ENCODE measurements around the gene LRFN5.
"Not testable (repeated sequence)": the region's sequence is repeated elsewhere in the genome, so short reads cannot be mapped to it uniquely, and the experiment has no call there.

The LRFN5 gene

DNA sequence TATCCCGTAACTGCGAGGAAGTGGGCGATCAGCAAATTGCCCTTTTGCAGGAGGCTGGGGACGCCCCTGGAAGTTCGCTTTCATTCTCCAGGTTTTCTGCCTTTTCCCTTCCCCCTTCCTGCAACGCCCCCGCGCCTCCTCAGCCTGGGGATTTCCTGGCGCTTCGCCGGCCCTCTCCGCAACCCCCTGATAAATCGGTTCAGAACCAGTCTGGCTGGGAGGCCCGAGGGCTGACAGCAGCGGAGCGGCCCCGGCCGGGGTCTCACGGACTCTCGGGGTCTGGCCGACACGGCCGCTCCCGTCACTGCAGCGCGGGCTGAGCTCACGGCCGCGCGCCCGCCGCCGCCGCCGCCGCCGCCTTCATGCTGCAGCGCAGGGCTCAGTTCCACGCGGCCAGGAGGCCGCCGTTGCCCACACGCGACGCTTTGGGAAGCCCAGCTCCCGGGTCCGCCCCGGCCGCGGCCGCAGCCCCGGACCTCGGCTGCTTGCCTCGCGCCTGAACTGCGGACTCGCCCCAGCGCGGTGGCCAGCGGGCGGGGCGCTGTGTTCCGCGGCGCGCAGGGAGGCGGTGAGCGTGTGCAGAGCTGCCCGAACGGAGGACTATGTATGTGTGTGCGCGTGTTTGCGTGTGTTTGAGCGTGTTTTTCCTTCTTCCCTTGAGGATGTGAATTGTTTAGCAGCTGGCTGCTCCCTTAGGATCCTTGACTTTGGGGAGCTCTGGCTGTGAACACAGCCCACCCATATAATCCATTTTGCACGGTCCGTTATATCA is at the start of gene LRFN5:
LRFN5 (plus strand) TSS at position 345 of the 772 bp plus-strand sequence.
- DNase-seq, result no peak

GRCh38 chr14:41558490-41558889 is 48.2 kb upstream of the LRFN5 start:
- DNase-seq, result no peak

DNA sequence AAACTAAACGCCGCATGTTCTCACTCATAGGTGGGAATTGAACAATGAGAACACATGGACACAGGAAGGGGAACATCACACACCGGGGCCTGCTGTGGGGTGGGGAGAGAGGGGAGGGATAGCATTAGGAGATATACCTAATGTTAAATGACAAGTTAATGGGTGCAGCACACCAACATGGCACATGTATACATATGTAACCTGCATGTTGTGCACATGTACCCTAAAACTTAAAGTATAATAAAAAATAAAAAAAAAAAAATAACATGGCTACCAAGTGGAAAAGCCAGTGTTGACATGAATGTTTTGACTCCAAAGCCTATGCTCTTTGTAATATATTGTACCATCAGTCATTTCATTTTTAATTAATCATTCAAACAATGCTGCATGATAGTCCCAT is 39.8 kb upstream of the LRFN5 start:
- not testable (repeated sequence) for DNase-seq

DNA sequence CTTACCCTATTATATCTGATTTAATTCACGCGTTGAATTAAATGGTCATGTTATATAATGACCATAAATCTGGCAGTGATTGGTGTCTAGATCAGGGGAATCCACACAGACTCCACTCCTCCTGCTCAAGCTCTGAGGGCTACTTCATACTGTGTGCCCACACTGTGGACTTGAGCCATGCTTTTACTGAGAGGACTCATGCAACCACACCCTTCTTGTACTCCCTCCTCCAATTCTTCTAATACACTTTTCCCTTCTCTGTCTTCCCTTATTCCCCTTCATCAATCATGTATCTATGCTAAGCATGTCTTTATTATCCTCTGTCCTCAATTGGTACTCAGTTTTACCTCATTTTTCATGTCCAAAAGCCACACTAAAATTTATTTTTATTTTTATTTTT is 37.7 kb upstream of the LRFN5 start:
- DNase-seq, result no peak

DNA sequence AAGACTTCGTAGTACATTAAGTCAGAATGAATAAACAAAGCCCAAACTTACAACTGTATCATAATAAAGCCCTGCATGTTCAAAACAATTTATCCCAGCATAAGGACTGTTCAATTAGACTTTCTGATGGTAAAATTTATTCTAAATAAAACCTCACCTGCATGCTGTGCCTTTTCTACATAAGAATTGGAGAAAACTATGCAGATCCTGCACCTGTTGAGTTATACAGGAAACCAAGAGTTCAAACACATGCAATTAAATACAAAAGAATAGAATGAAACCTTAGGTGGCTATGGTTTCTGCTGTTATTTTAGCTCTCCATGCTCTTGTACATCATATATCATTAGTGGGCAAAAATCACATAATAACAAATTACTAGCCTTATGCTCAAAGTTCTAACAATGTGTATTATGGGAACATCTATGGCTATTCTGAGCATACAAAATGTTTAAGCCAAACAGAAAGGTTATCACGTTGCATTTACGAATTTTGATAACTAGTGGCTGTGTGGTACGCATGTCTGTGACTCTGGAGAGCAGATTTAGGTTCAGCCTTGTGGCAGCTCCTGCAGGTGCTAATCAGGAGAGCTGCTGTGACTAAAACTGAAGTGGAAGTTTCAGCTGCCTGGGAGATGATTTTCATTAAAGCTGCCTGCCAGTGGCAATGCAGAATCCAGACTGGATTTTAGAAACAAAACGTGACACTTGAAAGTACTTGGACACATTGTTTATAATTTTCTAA is 36.1 kb upstream of the LRFN5 start:
- no peak for DNase-seq

- no peak for DNase-seq
These were observed 20.4 kb upstream of the LRFN5 start for GRCh38 chr14:41586237-41586636.

DNA sequence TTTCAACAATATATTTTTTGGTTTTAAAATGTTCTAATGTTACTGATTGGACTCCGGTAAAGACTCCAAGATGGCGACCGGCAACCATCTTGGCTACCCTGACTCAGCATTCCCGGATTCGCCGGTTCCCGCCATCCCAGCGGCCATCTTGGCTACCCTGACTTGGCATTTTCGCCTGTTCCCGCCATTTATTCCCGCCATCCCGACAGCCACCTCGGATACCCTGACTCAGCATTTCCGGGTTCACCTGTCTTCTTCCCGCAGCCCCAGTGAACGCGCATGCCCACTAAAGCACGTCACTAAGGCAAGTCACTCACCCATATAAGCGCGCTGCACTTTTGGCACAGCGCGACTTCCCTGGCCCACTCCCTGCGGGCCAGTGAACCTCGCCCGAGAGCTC is 9.0 kb upstream of the LRFN5 start:
- DNase-seq, result no peak

GRCh38 chr14:41599805-41600385 is 6.8 kb upstream of the LRFN5 start:
- DNase-seq, result not testable (repeated sequence)

- no peak for DNase-seq
These were observed 1.8 kb upstream of the LRFN5 start for GRCh38 chr14:41604721-41605531.

DNA sequence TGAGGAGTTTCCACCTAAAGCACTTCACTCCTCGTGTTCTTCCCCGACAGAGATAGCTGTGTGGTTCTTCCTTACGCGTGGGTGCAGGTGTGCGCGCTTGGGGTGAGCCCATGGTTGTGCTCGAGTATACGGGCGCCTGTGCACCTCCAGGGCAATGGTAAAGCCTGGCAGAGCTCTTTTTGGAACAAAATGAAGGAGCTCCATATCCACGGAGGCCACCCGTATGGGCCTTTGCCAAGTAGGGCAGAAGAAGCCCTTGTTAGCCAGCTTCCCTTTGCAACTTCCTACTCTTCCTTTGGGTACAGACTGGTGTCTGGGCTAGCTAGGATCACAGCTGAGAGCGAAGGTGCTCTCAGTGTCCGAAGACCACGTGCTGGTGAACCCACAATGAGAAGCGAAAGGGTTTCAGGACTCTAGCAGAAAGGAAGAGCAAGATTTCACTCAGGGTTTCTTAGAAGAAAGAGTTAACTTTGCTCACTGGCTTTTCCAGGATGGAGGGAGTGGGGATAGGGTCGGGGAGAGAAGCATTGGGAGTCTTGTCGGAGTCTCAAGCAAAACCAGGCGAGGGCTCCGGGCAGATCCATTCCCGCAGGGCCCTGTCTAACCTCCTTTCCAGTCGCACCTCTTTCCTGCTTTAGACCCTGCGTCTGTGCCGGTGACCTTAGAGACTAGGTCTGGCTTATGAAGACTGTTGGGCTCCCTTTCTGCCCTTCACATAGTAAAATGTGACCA is 960 bp upstream of the LRFN5 start:
- DNase-seq, result no peak

DNA sequence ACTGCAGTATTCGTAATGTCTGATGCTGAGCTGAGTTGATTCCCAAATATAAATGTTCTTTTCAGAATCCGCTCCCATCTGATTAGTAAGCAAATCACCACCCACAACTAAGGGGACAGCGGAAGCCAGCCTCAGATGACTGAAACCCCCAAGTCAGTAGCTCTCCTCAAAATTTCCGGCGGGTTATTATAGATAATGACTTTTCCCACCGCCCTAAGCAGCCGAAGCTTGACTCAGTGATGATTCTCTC is 469 bp upstream of the LRFN5 start:
- DNase-seq, result no peak

GRCh38 chr14:41607304-41607775 is 664 bp downstream of the LRFN5 start:
- DNase-seq, result no peak

DNA sequence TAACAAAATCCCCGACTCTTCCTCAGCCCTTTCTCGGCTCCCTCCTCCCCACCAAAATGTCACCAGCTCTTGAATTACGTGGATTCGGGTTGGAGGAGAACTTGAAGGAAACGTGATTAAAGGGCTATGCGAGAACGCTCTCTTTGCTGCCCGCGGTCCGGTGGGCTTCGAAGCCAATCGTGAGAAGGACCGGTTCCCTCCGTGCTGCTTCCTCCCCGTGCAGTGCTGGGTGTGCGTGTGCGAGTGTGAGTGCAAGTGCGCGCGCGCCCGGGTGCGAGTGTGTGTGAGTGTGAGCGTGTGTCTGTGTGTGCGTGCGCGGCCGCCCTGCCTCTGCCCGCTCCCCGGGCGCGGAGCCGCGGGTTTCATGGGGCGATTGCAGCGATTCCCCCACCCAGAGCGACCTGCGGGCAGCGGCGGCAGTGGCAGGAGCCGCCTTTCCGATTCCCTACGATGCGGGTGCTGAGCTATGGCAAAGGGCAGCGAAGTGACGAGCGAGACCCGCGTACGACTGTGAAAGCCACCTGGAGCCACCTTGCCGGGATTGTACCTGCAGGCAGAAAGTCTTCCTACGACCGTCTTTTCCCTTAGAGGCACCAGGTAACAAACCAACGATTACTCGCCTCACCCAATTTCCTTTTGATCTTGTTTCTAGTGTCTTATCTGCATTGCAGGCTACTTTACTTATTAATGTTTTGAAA is 1.4 kb downstream of the LRFN5 start:
- no peak for DNase-seq

GRCh38 chr14:41608681-41609390 is 2.2 kb downstream of the LRFN5 start:
- no peak for DNase-seq

- DNase-seq, result no peak
These were observed 3.1 kb downstream of the LRFN5 start for GRCh38 chr14:41609704-41610183.

GRCh38 chr14:41615011-41615595 is 8.4 kb downstream of the LRFN5 start:
- no peak for DNase-seq

- DNase-seq, result no peak
These were observed 17.1 kb downstream of the LRFN5 start for GRCh38 chr14:41623736-41624135.

GRCh38 chr14:41629876-41630275 is 23.2 kb downstream of the LRFN5 start:
- DNase-seq, result no peak

- no peak for DNase-seq
These were observed 27.6 kb downstream of the LRFN5 start for GRCh38 chr14:41634286-41634685.

- DNase-seq, result no peak
These were observed 30.1 kb downstream of the LRFN5 start for GRCh38 chr14:41636492-41637392.

Measured in activated CD4-positive, alpha-beta T cell treated with anti-CD3 and anti-CD28 coated beads, Interleukin-10, Interleukin-2, amounts not matched to agents 100 ng/mL and 50 ng/mL, durations not matched to agents 16 hours and 8 hours (primary cell).